G401.6 (cell line): ENCODE measurements around the gene ADGRE2.
"Not testable (repeated sequence)": the region's sequence is repeated elsewhere in the genome, so short reads cannot be mapped to it uniquely, and the experiment has no call there.

Experiments
- FAIRE-seq: peaks from 2 replicates; lab custom pipeline; 2012; peaks lifted over from hg19 to GRCh38; lab: Jason Lieb, UNC

Gene ADGRE2

GRCh38 chr19:14779151-14779550, 791 bp upstream of the ADGRE2 start:
- no peak for FAIRE-seq

GRCh38 chr19:14777645-14778044, 715 bp downstream of the ADGRE2 start:
- FAIRE-seq = not testable (repeated sequence)

GRCh38 chr19:14775869-14776586, 2.3 kb downstream of the ADGRE2 start:
- no peak for FAIRE-seq

GRCh38 chr19:14775326-14775725, 3.0 kb downstream of the ADGRE2 start:
- FAIRE-seq = not testable (repeated sequence)

GRCh38 chr19:14774373-14774772, 4.0 kb downstream of the ADGRE2 start:
- no peak for FAIRE-seq

- FAIRE-seq = not testable (repeated sequence)
Measured at GRCh38 chr19:14773722-14774121, 4.6 kb downstream of the ADGRE2 start.

- FAIRE-seq = no peak
Measured at GRCh38 chr19:14772995-14773394, 5.4 kb downstream of the ADGRE2 start.

- FAIRE-seq = no peak
Measured at GRCh38 chr19:14772467-14772866, 5.9 kb downstream of the ADGRE2 start.

- FAIRE-seq = no peak
Measured at GRCh38 chr19:14770944-14771839, 7.2 kb downstream of the ADGRE2 start.

- no peak for FAIRE-seq
Measured at GRCh38 chr19:14770136-14770535, 8.2 kb downstream of the ADGRE2 start.

GRCh38 chr19:14769201-14769600, 9.2 kb downstream of the ADGRE2 start:
- FAIRE-seq = no peak

GRCh38 chr19:14768001-14768400, 10.4 kb downstream of the ADGRE2 start:
- no peak for FAIRE-seq

- no peak for FAIRE-seq
Measured at GRCh38 chr19:14767466-14767971, 10.8 kb downstream of the ADGRE2 start.

GRCh38 chr19:14765841-14766240, 12.5 kb downstream of the ADGRE2 start:
- FAIRE-seq = not testable (repeated sequence)

- not testable (repeated sequence) for FAIRE-seq
Measured at GRCh38 chr19:14765403-14765802, 13.0 kb downstream of the ADGRE2 start.

GRCh38 chr19:14764401-14764800, 14.0 kb downstream of the ADGRE2 start:
- FAIRE-seq = no peak

- no peak for FAIRE-seq
Measured at GRCh38 chr19:14763497-14764145, 14.7 kb downstream of the ADGRE2 start.

GRCh38 chr19:14762111-14762510, 16.2 kb downstream of the ADGRE2 start:
- no peak for FAIRE-seq

GRCh38 chr19:14761607-14762006, 16.8 kb downstream of the ADGRE2 start:
- FAIRE-seq = no peak

GRCh38 chr19:14758816-14759215, 19.5 kb downstream of the ADGRE2 start:
- no peak for FAIRE-seq

GRCh38 chr19:14748601-14749000, 29.8 kb downstream of the ADGRE2 start:
- no peak for FAIRE-seq

- FAIRE-seq = no peak
Measured at GRCh38 chr19:14746886-14747285, 31.5 kb downstream of the ADGRE2 start.

GRCh38 chr19:14735915-14736314, 42.4 kb downstream of the ADGRE2 start:
- FAIRE-seq = no peak
